ENCODE results near the gene ARSJ.
A peak's percentile ranks its signal among the peaks of the same experiment; 100 is the strongest.

ARSJ gene

GRCh38 chr4:113908829-113909228 lies 70.6 kb downstream of the ARSJ start:
- Histone ChIP-seq H3K4me3 (ENCODE audit: low read length) (no peak overlapping the region), H3K27me3 (replicated peaks; ENCODE audit: insufficient read depth, low read length) (no peaks in the 10 kb centered on the region), H3K79me2 (ENCODE audit: low read length) (no peaks in the 10 kb centered on the region), H3K9me3 (replicated peaks; ENCODE audit: insufficient read depth, low read length) (no peaks in the 10 kb centered on the region), H3K4me2 (ENCODE audit: low read depth, low read length) (no peak overlapping the region), H3K9me2 (replicated peaks; ENCODE audit: insufficient read depth, low read length) (no peaks in the 10 kb centered on the region), H3K36me3 (replicated peaks; ENCODE audit: insufficient read depth, low read length) (no peaks in the 10 kb centered on the region), H4K20me1 (ENCODE audit: insufficient read depth, low read length) (no peaks in the 10 kb centered on the region), H3F3A (ENCODE audit: insufficient read depth, low read length) (no peaks in the 10 kb centered on the region), H3K9ac (ENCODE audit: low read length) (no peak overlapping the region), H3K27ac (ENCODE audit: low read length) (no peak overlapping the region), H3K4me1 (ENCODE audit: low read length) (no peaks in the 10 kb centered on the region), H2AFZ (ENCODE audit: low read length) (no peak overlapping the region)
- no peak for DNase-seq
- peak; percentile 38; the same call in 1 of the 2 replicates for TF ChIP-seq CTCF (IDR thresholded peaks at IDR 0.05; ENCODE audit: low read length)
- TF ChIP-seq EZH2 (optimal IDR thresholded peaks at IDR 0.05; ENCODE audit: low read depth, low read length) = no peak
- no peak for TF ChIP-seq EZH2phosphoT487 (IDR thresholded peaks at IDR 0.05; ENCODE audit: low read length)

- Histone ChIP-seq H3F3A (ENCODE audit: insufficient read depth, low read length) (no peaks in the 10 kb centered on the region), H3K27ac (ENCODE audit: low read length) (no peak overlapping the region), H3K9me2 (replicated peaks; ENCODE audit: insufficient read depth, low read length) (no peaks in the 10 kb centered on the region), H3K9me3 (replicated peaks; ENCODE audit: insufficient read depth, low read length) (no peaks in the 10 kb centered on the region), H3K4me1 (ENCODE audit: low read length) (no peaks in the 10 kb centered on the region), H2AFZ (ENCODE audit: low read length) (no peak overlapping the region), H3K9ac (ENCODE audit: low read length) (no peak overlapping the region), H3K4me2 (ENCODE audit: low read depth, low read length) (no peak overlapping the region), H3K36me3 (replicated peaks; ENCODE audit: insufficient read depth, low read length) (no peaks in the 10 kb centered on the region), H3K79me2 (ENCODE audit: low read length) (no peaks in the 10 kb centered on the region), H3K4me3 (ENCODE audit: low read length) (no peak overlapping the region), H3K27me3 (replicated peaks; ENCODE audit: insufficient read depth, low read length) (no peaks in the 10 kb centered on the region), H4K20me1 (ENCODE audit: insufficient read depth, low read length) (no peaks in the 10 kb centered on the region)
- TF ChIP-seq EZH2 (optimal IDR thresholded peaks at IDR 0.05; ENCODE audit: low read depth, low read length) = no peak
- TF ChIP-seq CTCF (IDR thresholded peaks at IDR 0.05; ENCODE audit: low read length) = no peak
- no peak for TF ChIP-seq EZH2phosphoT487 (IDR thresholded peaks at IDR 0.05; ENCODE audit: low read length)
- DNase-seq = no peak
Observed at GRCh38 chr4:113907559-113907958, 71.9 kb downstream of the ARSJ start.

- Histone ChIP-seq H3K9me3 (replicated peaks; ENCODE audit: insufficient read depth, low read length) (no peaks in the 10 kb centered on the region), H3K9ac (ENCODE audit: low read length) (no peak overlapping the region), H3K4me1 (ENCODE audit: low read length) (peaks cover 3% of the 10 kb centered on the region; the same call in 1 of the 2 replicates), H3K27me3 (replicated peaks; ENCODE audit: insufficient read depth, low read length) (no peaks in the 10 kb centered on the region), H3K4me3 (ENCODE audit: low read length) (no peak overlapping the region), H3K27ac (ENCODE audit: low read length) (no peak overlapping the region), H3F3A (ENCODE audit: insufficient read depth, low read length) (no peaks in the 10 kb centered on the region), H3K36me3 (replicated peaks; ENCODE audit: insufficient read depth, low read length) (no peaks in the 10 kb centered on the region), H2AFZ (ENCODE audit: low read length) (no peak overlapping the region), H3K9me2 (replicated peaks; ENCODE audit: insufficient read depth, low read length) (no peaks in the 10 kb centered on the region), H3K4me2 (ENCODE audit: low read depth, low read length) (no peak overlapping the region), H4K20me1 (ENCODE audit: insufficient read depth, low read length) (no peaks in the 10 kb centered on the region), H3K79me2 (ENCODE audit: low read length) (no peaks in the 10 kb centered on the region)
- TF ChIP-seq EZH2 (optimal IDR thresholded peaks at IDR 0.05; ENCODE audit: low read depth, low read length) = no peak
- TF ChIP-seq EZH2phosphoT487 (IDR thresholded peaks at IDR 0.05; ENCODE audit: low read length) = no peak
- no peak for TF ChIP-seq CTCF (IDR thresholded peaks at IDR 0.05; ENCODE audit: low read length)
- DNase-seq = no peak
Observed at GRCh38 chr4:113905301-113905700, 74.1 kb downstream of the ARSJ start.
